B cell (primary cell): Measurements from ENCODE around the gene TCERG1L. TPM values are rescaled to one million over a fixed set of nuclear protein-coding genes. Genes with fewer than 3 reads are reported as not detected.

Experiments
- ATAC-seq: fragments of 200-7000 bp; cut with Tn5 transposase; one replicate; pipeline ENCODE4 v1.10.0; 2021; ENCODE audit warnings: low read depth, mild to moderate bottlenecking, moderate number of reproducible peaks, moderate library complexity
- CTCF ChIA-PET: fragments of 350-600 bp; sonication (Branson Sonifier 250); formaldehyde crosslinking; loops from one replicate; lab custom pipeline; 2021; ENCODE audit warnings: antibody characterized with exemption, inconsistent platforms; lab: Charles Lee
- POLR2A ChIA-PET: fragments of 350-600 bp; sonication (Branson Sonifier 250); formaldehyde crosslinking; loops from one replicate; lab custom pipeline; 2021; ENCODE audit warnings: antibody characterized with exemption; lab: Charles Lee
- DNase-seq: peaks from one replicate; pipeline ENCODE4 v3.0.0; 2013
- H2AFZ ChIP-seq: 2 replicates; pipeline ENCODE4 v1.6.1; 2012; ENCODE audit warnings: mild to moderate bottlenecking, low read depth, low read length; ENCODE audit not compliant: insufficient read depth, poor library complexity, severe bottlenecking
- H3K27ac ChIP-seq, 2 donors: 1 replicate in 1 of 2; 2 replicates in 1 of 2; pipeline ENCODE4 v1.5.1; 2012 to 2013; ENCODE audit warnings: low read length in 2 of 2, mild to moderate bottlenecking in 2 of 2, moderate library complexity in 1 of 2
- H3K27me3 ChIP-seq, 4 experiments: fragments of 200-600 bp in 1 of 4; sonication (generic) in 1 of 4; replicated peaks in 1 of 4; 1 replicate in 2 of 4; 2 replicates in 2 of 4; pipeline versions ENCODE4 v1.6.1 to v1.7.0; 2013 to 2016; ENCODE audit warnings: low read length in 3 of 4, mild to moderate bottlenecking in 2 of 4, mixed read lengths in 1 of 4, moderate library complexity in 1 of 4; ENCODE audit not compliant: insufficient read depth in 4 of 4, control insufficient read depth in 3 of 4; ENCODE audit errors: control extremely low read depth in 1 of 4
- H3K36me3 ChIP-seq, 2 experiments: replicated peaks in 1 of 2; 1 replicate in 1 of 2; 2 replicates in 1 of 2; pipeline versions ENCODE4 v1.6.1 to v1.7.1; 2013; ENCODE audit warnings: low read length in 1 of 2; ENCODE audit not compliant: insufficient read depth in 2 of 2, control insufficient read depth in 1 of 2; ENCODE audit errors: control extremely low read depth in 1 of 2, extremely low read depth in 1 of 2
- H3K4me1 ChIP-seq, 2 donors: fragments of 200-600 bp in 1 of 2; sonication (generic) in 1 of 2; 1 replicate in 1 of 2; 2 replicates in 1 of 2; pipeline versions ENCODE4 v1.5.1 to v1.6.1; 2013 to 2017; ENCODE audit warnings: low read length in 2 of 2; ENCODE audit not compliant: control insufficient read depth in 2 of 2, insufficient read depth in 2 of 2
- H3K4me2 ChIP-seq: replicated peaks from 2 replicates; pipeline ENCODE3; 2012; ENCODE audit warnings: mild to moderate bottlenecking, low read depth, low read length; ENCODE audit not compliant: poor library complexity, severe bottlenecking
- H3K4me3 ChIP-seq, 5 experiments: fragments of 200-600 bp in 1 of 5; sonication (generic) in 1 of 5; 1 replicate in 3 of 5; 2 replicates in 2 of 5; pipeline versions ENCODE4 v1.5.1 to v1.7.0; 2011 to 2016; ENCODE audit warnings: low read length in 4 of 5, mild to moderate bottlenecking in 4 of 5, low read depth in 2 of 5, control low read depth in 1 of 5, moderate library complexity in 1 of 5; ENCODE audit not compliant: insufficient read depth in 1 of 5; ENCODE audit errors: control extremely low read depth in 1 of 5, extremely low read depth in 1 of 5
- H3K79me2 ChIP-seq: fragments of 200-600 bp; sonication (generic); one replicate; pipeline ENCODE4 v1.6.0; 2016; ENCODE audit warnings: low read length; ENCODE audit not compliant: control insufficient read depth, insufficient read depth
- H3K9ac ChIP-seq: fragments of 200-600 bp; sonication (generic); 2 replicates; pipeline ENCODE4 v1.6.1; 2017; ENCODE audit warnings: mild to moderate bottlenecking, low read length, moderate library complexity
- H3K9me3 ChIP-seq, 3 donors: one replicate each; pipeline versions ENCODE4 v1.6.1 to v1.7.1; 2013; ENCODE audit warnings: low read length in 2 of 3; ENCODE audit not compliant: control insufficient read depth in 2 of 3, insufficient read depth in 1 of 3; ENCODE audit errors: control extremely low read depth in 1 of 3
- H4K20me1 ChIP-seq: 2 replicates; pipeline ENCODE4 v1.6.0; 2012; ENCODE audit warnings: mild to moderate bottlenecking, low read length; ENCODE audit not compliant: insufficient read depth, control insufficient read depth, poor library complexity, severe bottlenecking
- H3K27ac Mint-ChIP-seq: one replicate; pipeline ENCODE4 v1.8.0; 2021; ENCODE audit warnings: mixed read lengths
- H3K27me3 Mint-ChIP-seq: one replicate; pipeline ENCODE4 v1.8.0; 2021; ENCODE audit warnings: mixed read lengths
- H3K4me1 Mint-ChIP-seq: one replicate; pipeline ENCODE4 v1.8.0; 2021; ENCODE audit warnings: mixed read lengths
- H3K4me3 Mint-ChIP-seq: one replicate; pipeline ENCODE4 v1.8.0; 2021; ENCODE audit warnings: mixed read lengths
- H3K9me3 Mint-ChIP-seq: one replicate; pipeline ENCODE4 v1.8.0; 2022; ENCODE audit warnings: mixed read lengths; ENCODE audit not compliant: insufficient read depth
- EZH2 ChIP-seq: IDR thresholded peaks from 2 replicates; pipeline ENCODE4 v1.6.1; 2012; ENCODE audit warnings: borderline replicate concordance, low read depth, mild to moderate bottlenecking, moderate library complexity, low read length; ENCODE audit not compliant: insufficient read depth, poor library complexity, severe bottlenecking
- WGBS: methylation state at CpG from one replicate; pipeline ENCODE4 v1.1.5; 2013; ENCODE audit warnings: missing lambda C conversion rate; ENCODE audit not compliant: insufficient coverage; 5-methylcytosine and 5-hydroxymethylcytosine counted together
- intact Hi-C: fragments of 100-400 bp; cut with micrococcal nuclease; formaldehyde crosslinking; loops from one replicate; pipeline ENCODE4 v1.10.0; 2022
- polyA plus RNA-seq: library from polyadenylated mRNA; depleted of rRNA; stranded (reverse); fragments of >200 nt; gene quantifications from 2 replicates; pipeline ENCODE4 v1.2.3, GENCODE V29; 2012
- total RNA-seq, 2 donors: library from RNA; stranded (reverse); fragments of 120-200 nt in 1 of 2; gene quantifications; 1 replicate in 1 of 2; 2 replicates in 1 of 2; pipeline versions ENCODE4 v1.2.3 to v1.2.4, GENCODE V29; 2013 to 2022
- TF ChIP-seq, protein P1 (sequence below): fragments of 200-600 bp; IDR thresholded peaks from one replicate; pipeline ENCODE4 v1.8.0; 2022; ENCODE audit warnings: antibody characterized with exemption, mild to moderate bottlenecking

TCERG1L gene
- total and polyA plus RNA-seq, 2 donors (not counting 1 experiment from before 2014, with no cell fraction given) = 0.10 TPM; not detected in 1

DNA sequence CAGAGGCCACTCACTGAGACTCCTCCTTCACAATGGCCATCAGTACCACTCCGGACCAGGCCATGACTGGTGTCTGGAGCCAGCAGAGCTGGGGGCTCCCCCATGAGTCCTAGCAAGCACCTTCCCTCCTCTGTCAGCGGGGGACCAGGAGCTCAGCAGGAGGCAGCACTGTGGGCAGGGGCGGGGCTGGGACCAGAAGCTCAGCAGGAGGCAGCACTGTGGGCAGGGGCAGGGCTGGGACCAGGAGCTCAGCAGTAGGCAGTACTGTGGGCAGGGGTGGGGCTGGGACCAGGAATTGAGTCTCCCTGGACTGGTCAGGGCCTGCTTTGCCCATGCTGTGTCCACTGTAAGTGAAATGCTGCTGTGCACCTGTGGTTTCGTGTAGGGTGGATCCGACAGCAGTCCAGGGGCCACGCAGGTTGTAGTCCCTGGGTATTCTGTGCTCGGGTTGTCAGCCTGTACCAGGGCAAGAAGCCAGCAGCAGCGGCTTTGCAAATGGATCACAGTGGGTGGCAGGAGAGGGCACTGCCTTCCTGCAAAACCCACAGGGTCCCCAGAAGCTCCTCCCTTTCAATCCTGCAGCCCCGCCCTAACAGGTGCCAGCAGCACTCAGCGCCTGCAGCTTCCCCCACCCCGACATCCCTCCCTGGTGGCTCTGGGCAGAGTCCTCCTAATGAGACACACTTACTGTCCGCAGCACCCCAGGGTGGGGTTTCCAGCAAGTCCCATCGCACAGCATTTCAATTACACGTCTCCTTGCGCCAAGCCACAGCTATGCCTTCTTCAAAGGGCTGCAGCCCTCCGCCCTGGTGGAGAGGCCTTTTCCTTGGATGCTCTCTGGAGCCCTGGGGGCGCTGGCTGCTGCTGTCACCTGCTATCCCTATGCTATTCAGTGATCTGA, 220.5 kb downstream of the TCERG1L start:
- Histone ChIP-seq H3K4me1 (no peaks in the 10 kb centered on the region), H4K20me1 (no peaks in the 10 kb centered on the region), H3K4me2 (no peak overlapping the region), H3K9me3 (peaks cover 0 to 39% (median 0%) of the 10 kb centered on the region in 3 donors), H3K36me3 (no peaks in the 10 kb centered on the region), H3K9ac (no peak overlapping the region), H3K79me2 (no peaks in the 10 kb centered on the region), H3K4me3 (no peak overlapping the region), H3K27me3 (no peaks in the 10 kb centered on the region), H3K27ac (no peak overlapping the region), H2AFZ (no peak overlapping the region)
- ATAC-seq = no peak
- Mint-ChIP-seq H3K4me3 (no peak overlapping the region), H3K27ac (no peak overlapping the region), H3K4me1 (no peaks in the 10 kb centered on the region), H3K27me3 (no peaks in the 10 kb centered on the region), H3K9me3 (peaks cover 3% of the 10 kb centered on the region)
- TF ChIP-seq EZH2 = no peak
- TF ChIP-seq, protein P1, sequence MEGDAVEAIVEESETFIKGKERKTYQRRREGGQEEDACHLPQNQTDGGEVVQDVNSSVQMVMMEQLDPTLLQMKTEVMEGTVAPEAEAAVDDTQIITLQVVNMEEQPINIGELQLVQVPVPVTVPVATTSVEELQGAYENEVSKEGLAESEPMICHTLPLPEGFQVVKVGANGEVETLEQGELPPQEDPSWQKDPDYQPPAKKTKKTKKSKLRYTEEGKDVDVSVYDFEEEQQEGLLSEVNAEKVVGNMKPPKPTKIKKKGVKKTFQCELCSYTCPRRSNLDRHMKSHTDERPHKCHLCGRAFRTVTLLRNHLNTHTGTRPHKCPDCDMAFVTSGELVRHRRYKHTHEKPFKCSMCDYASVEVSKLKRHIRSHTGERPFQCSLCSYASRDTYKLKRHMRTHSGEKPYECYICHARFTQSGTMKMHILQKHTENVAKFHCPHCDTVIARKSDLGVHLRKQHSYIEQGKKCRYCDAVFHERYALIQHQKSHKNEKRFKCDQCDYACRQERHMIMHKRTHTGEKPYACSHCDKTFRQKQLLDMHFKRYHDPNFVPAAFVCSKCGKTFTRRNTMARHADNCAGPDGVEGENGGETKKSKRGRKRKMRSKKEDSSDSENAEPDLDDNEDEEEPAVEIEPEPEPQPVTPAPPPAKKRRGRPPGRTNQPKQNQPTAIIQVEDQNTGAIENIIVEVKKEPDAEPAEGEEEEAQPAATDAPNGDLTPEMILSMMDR = no peak
- POLR2A ChIA-PET = no interaction called here
- intact Hi-C loops = no loop called here
- WGBS = 70% methylated on average over 17 of the region's 17 CpGs
- DNase-seq = no peak
- CTCF ChIA-PET = no interaction called here

DNA sequence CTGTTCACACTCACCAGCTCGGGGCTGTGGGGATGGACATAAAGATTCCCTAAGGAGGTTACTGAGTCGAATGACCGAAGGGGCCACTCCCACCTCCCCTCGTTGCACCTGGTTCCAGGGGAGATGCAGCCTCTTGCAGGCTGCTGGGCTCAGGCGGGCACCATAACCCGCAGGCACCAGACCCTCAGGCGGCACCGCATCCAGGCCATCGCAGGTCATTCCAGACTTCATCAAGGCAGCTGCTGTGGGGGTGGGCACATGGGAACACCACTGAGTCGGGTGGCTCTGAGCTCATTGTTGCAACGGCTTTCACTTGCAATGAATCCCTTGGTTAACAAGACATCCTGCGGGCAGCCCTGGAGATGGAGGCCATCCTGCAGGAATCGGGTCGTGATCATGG, 221.7 kb downstream of the TCERG1L start:
- no peaks in the 10 kb centered on the region for H3K79me2 ChIP-seq
- no peak for ATAC-seq
- 89% methylated on average over 14 of the region's 14 CpGs for WGBS

More for the DNA sequence above, 221.7 kb downstream of the TCERG1L start:
- ChIA-PET CTCF (no interaction called here), POLR2A (no interaction called here)
- Histone ChIP-seq H4K20me1 (no peaks in the 10 kb centered on the region), H3K4me3 (no peak overlapping the region), H3K4me1 (no peaks in the 10 kb centered on the region), H2AFZ (no peak overlapping the region), H3K4me2 (no peak overlapping the region), H3K9ac (no peak overlapping the region), H3K27ac (no peak overlapping the region), H3K27me3 (no peaks in the 10 kb centered on the region), H3K9me3 (peaks cover 0 to 47% (median 0%) of the 10 kb centered on the region in 3 donors), H3K36me3 (no peaks in the 10 kb centered on the region)
- no peak for DNase-seq
- intact Hi-C loops = no loop called here
- Mint-ChIP-seq H3K4me3 (no peak overlapping the region), H3K27ac (no peak overlapping the region), H3K9me3 (peaks cover 3% of the 10 kb centered on the region), H3K27me3 (no peaks in the 10 kb centered on the region), H3K4me1 (no peaks in the 10 kb centered on the region)
- TF ChIP-seq, protein P1 = no peak
- no peak for TF ChIP-seq EZH2
